IMR-90 (cell line): ENCODE results near the gene PRRG2.

Experiments
- BHLHE40 ChIP-seq: fragments of 150-350 bp; IDR thresholded peaks from 2 replicates; pipeline ENCODE4 v1.6.1; 2016; ENCODE audit warnings: mild to moderate bottlenecking, low read depth, low read length
- MAZ ChIP-seq: IDR thresholded peaks from 2 replicates; pipeline ENCODE4 v1.6.1; 2012; ENCODE audit warnings: low read depth, mild to moderate bottlenecking, low read length, improper control_type of control experiment, moderate library complexity, borderline replicate concordance
- MXI1 ChIP-seq: IDR thresholded peaks from 2 replicates; pipeline ENCODE4 v1.6.1; 2012; ENCODE audit warnings: low read depth, mild to moderate bottlenecking, low read length, moderate library complexity, borderline replicate concordance
- NFE2L2 ChIP-seq: fragments of 150-350 bp; IDR thresholded peaks from 2 replicates; pipeline ENCODE4 v1.6.1; 2016; ENCODE audit warnings: low read depth, mild to moderate bottlenecking, low read length
- POLR2A ChIP-seq: IDR thresholded peaks from 2 replicates; pipeline ENCODE4 v1.6.1; 2012; ENCODE audit warnings: mild to moderate bottlenecking, low read depth, low read length
- RAD21 ChIP-seq: IDR thresholded peaks from 2 replicates; pipeline ENCODE4 v1.6.1; 2012; ENCODE audit warnings: low read length, improper control_type of control experiment
- RCOR1 ChIP-seq: IDR thresholded peaks from 2 replicates; pipeline ENCODE4 v1.6.1; 2012; ENCODE audit warnings: mild to moderate bottlenecking, low read length, improper control_type of control experiment; ENCODE audit not compliant: insufficient replicate concordance
- RFX5 ChIP-seq: IDR thresholded peaks from 2 replicates; pipeline ENCODE4 v1.8.0; 2012; ENCODE audit warnings: low read depth, mild to moderate bottlenecking, low read length, moderate library complexity
- TF ChIP-seq, protein P1 (sequence below): conservative IDR thresholded peaks from 2 replicates; pipeline ENCODE4 v1.5.1; 2012; ENCODE audit warnings: mild to moderate bottlenecking, low read depth, low read length, improper control_type of control experiment
- TF ChIP-seq, protein P2 (sequence below): fragments of 150-350 bp; IDR thresholded peaks from 2 replicates; pipeline ENCODE4 v1.6.1; 2017; ENCODE audit warnings: mild to moderate bottlenecking, antibody characterized with exemption, low read length, low read depth
- TF ChIP-seq, protein P3 (sequence below): fragments of 150-350 bp; IDR thresholded peaks from 2 replicates; pipeline ENCODE4 v1.6.1; 2016; ENCODE audit warnings: low read depth, mild to moderate bottlenecking, low read length, moderate library complexity, borderline replicate concordance

DNA sequence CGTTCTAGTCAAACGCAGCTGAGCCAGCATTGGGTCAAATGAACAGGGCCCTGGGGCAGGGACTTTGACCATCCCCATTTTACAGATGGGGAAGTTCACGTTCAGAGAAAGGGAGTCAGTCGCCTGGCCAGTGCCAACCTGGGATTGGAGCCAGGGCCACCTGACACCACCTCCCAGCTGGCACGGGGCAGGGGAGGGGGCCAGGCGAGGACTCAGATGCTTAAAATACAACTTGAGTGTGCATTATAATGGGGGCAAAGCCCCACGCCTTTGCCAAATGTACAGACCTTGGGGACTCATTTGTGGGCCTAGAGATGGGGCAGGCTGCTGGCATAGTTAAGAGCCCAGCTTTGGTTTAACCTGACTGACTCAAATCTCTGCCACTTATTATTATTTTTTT, 24.5 kb downstream of the PRRG2 start:
- TF ChIP-seq, protein P1, sequence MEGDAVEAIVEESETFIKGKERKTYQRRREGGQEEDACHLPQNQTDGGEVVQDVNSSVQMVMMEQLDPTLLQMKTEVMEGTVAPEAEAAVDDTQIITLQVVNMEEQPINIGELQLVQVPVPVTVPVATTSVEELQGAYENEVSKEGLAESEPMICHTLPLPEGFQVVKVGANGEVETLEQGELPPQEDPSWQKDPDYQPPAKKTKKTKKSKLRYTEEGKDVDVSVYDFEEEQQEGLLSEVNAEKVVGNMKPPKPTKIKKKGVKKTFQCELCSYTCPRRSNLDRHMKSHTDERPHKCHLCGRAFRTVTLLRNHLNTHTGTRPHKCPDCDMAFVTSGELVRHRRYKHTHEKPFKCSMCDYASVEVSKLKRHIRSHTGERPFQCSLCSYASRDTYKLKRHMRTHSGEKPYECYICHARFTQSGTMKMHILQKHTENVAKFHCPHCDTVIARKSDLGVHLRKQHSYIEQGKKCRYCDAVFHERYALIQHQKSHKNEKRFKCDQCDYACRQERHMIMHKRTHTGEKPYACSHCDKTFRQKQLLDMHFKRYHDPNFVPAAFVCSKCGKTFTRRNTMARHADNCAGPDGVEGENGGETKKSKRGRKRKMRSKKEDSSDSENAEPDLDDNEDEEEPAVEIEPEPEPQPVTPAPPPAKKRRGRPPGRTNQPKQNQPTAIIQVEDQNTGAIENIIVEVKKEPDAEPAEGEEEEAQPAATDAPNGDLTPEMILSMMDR, result no peak
- TF ChIP-seq, protein P2, sequence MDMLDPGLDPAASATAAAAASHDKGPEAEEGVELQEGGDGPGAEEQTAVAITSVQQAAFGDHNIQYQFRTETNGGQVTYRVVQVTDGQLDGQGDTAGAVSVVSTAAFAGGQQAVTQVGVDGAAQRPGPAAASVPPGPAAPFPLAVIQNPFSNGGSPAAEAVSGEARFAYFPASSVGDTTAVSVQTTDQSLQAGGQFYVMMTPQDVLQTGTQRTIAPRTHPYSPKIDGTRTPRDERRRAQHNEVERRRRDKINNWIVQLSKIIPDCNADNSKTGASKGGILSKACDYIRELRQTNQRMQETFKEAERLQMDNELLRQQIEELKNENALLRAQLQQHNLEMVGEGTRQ, result no peak
- TF ChIP-seq POLR2A (no peak), RCOR1 (no peak), BHLHE40 (no peak), NFE2L2 (no peak), RAD21 (no peak), RFX5 (no peak), MXI1 (no peak), MAZ (no peak)
- TF ChIP-seq, protein P3, sequence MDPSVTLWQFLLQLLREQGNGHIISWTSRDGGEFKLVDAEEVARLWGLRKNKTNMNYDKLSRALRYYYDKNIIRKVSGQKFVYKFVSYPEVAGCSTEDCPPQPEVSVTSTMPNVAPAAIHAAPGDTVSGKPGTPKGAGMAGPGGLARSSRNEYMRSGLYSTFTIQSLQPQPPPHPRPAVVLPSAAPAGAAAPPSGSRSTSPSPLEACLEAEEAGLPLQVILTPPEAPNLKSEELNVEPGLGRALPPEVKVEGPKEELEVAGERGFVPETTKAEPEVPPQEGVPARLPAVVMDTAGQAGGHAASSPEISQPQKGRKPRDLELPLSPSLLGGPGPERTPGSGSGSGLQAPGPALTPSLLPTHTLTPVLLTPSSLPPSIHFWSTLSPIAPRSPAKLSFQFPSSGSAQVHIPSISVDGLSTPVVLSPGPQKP, result no peak
